Mesothelial cell of epicardium (in vitro differentiated cells): ENCODE data around the gene CDH11. TPM values are rescaled to one million over a fixed set of nuclear protein-coding genes. Genes with fewer than 3 reads are reported as not detected.

Experiments
- DNase-seq, 2 experiments: peaks; one replicate each; pipeline ENCODE4 v3.0.0; 2021; ENCODE audit warnings: low spot score in 2 of 2; ENCODE audit not compliant: unreplicated experiment in 2 of 2
- H3K27ac Mint-ChIP-seq: 2 replicates; pipeline ENCODE4 v1.8.0; 2021; ENCODE audit warnings: mixed read lengths
- H3K27me3 Mint-ChIP-seq: 2 replicates; pipeline ENCODE4 v1.8.0; 2021; ENCODE audit warnings: low read depth, mixed read lengths
- H3K36me3 Mint-ChIP-seq: 2 replicates; pipeline ENCODE4 v1.8.0; 2021; ENCODE audit warnings: mixed read lengths
- H3K4me1 Mint-ChIP-seq: 2 replicates; pipeline ENCODE4 v1.8.0; 2021; ENCODE audit warnings: mixed read lengths
- H3K4me3 Mint-ChIP-seq: 2 replicates; pipeline ENCODE4 v1.8.0; 2021; ENCODE audit warnings: mild to moderate bottlenecking, moderate library complexity, mixed read lengths
- H3K9me3 Mint-ChIP-seq: 2 replicates; pipeline ENCODE4 v1.8.0; 2021; ENCODE audit warnings: mixed read lengths
- total RNA-seq: library from RNA; stranded (reverse); gene quantifications from 3 replicates; pipeline ENCODE4 v1.2.1, GENCODE V29; 2021
- TF ChIP-seq, protein P1 (sequence below): fragments of 200-600 bp; sonication (generic); IDR thresholded peaks from one replicate; pipeline ENCODE4 v1.5.0; 2021; ENCODE audit warnings: antibody characterized with exemption; ENCODE audit not compliant: unreplicated experiment

Gene CDH11
- total RNA-seq, 1 donor from 2014 or later, result 376 TPM

GRCh38 chr16:65119435-65119834, 2.4 kb downstream of the CDH11 start:
- H3K4me1 Mint-ChIP-seq, result peaks cover 50% of the 10 kb centered on the region
- peak overlapping the region; percentile 59 for H3K27ac Mint-ChIP-seq
- no peak for DNase-seq
- no peaks in the 10 kb centered on the region for H3K9me3 Mint-ChIP-seq
- H3K36me3 Mint-ChIP-seq, result no peaks in the 10 kb centered on the region
- H3K27me3 Mint-ChIP-seq, result peaks cover 51% of the 10 kb centered on the region
- H3K4me3 Mint-ChIP-seq, result peak overlapping the region; percentile 80
- TF ChIP-seq, protein P1, sequence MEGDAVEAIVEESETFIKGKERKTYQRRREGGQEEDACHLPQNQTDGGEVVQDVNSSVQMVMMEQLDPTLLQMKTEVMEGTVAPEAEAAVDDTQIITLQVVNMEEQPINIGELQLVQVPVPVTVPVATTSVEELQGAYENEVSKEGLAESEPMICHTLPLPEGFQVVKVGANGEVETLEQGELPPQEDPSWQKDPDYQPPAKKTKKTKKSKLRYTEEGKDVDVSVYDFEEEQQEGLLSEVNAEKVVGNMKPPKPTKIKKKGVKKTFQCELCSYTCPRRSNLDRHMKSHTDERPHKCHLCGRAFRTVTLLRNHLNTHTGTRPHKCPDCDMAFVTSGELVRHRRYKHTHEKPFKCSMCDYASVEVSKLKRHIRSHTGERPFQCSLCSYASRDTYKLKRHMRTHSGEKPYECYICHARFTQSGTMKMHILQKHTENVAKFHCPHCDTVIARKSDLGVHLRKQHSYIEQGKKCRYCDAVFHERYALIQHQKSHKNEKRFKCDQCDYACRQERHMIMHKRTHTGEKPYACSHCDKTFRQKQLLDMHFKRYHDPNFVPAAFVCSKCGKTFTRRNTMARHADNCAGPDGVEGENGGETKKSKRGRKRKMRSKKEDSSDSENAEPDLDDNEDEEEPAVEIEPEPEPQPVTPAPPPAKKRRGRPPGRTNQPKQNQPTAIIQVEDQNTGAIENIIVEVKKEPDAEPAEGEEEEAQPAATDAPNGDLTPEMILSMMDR, result no peak

GRCh38 chr16:65118871-65119270, 3.0 kb downstream of the CDH11 start:
- Mint-ChIP-seq H3K36me3 (no peaks in the 10 kb centered on the region), H3K27ac (peak overlapping the region; percentile 71), H3K27me3 (peaks cover 46% of the 10 kb centered on the region), H3K4me1 (peaks cover 50% of the 10 kb centered on the region), H3K4me3 (peak overlapping the region; percentile 80), H3K9me3 (no peaks in the 10 kb centered on the region)
- DNase-seq, result no peak
- TF ChIP-seq, protein P1, result no peak

DNA sequence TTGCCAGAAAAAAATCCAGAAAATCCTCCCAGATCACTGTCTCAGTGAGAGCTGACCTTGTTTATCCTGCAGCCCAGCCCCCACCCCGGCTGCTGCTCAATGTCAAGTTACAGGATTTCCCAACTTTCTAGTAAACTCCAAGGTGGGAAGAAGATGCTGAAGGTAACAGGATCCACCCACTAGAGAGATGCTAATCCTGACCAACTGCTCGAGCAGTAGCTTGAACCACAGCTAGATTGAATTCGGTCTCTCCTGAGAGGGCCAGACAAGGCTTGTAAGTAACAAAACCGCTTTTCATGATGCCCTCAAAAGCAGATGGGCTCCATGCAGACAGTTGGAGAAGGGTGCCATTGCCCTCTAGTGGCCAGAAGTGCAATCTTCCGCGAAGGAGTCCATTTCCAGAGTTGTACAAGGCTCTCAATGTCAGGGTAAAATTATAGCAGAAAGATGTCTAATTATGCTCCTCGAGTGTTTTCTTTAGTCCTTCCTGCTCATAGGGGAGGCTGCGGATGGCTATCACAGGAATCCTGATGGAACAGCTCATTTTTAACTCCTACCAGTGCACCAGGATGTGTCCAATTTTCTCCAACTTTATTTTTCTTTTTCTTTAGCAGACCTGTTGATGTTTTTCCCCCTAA, 3.9 kb downstream of the CDH11 start:
- peak; percentile 33 to 80 for DNase-seq

GRCh38 chr16:65116818-65117430, 4.9 kb downstream of the CDH11 start:
- peak overlapping the region; percentile 80 for H3K4me3 Mint-ChIP-seq
- no peaks in the 10 kb centered on the region for H3K9me3 Mint-ChIP-seq
- peaks cover 39% of the 10 kb centered on the region for H3K4me1 Mint-ChIP-seq
- H3K27me3 Mint-ChIP-seq, result peaks cover 30% of the 10 kb centered on the region
- TF ChIP-seq, protein P1, result no peak
- H3K27ac Mint-ChIP-seq, result no peak overlapping the region
- no peak for DNase-seq
- no peaks in the 10 kb centered on the region for H3K36me3 Mint-ChIP-seq

More for the DNA sequence above, 3.9 kb downstream of the CDH11 start:
- peaks cover 38% of the 10 kb centered on the region for H3K27me3 Mint-ChIP-seq
- TF ChIP-seq, protein P1, result peak; percentile 91
- peak overlapping the region; percentile 6 for H3K27ac Mint-ChIP-seq
- H3K9me3 Mint-ChIP-seq, result no peaks in the 10 kb centered on the region
- H3K4me3 Mint-ChIP-seq, result peak overlapping the region; percentile 80
- H3K4me1 Mint-ChIP-seq, result peaks cover 42% of the 10 kb centered on the region
- no peaks in the 10 kb centered on the region for H3K36me3 Mint-ChIP-seq

DNA sequence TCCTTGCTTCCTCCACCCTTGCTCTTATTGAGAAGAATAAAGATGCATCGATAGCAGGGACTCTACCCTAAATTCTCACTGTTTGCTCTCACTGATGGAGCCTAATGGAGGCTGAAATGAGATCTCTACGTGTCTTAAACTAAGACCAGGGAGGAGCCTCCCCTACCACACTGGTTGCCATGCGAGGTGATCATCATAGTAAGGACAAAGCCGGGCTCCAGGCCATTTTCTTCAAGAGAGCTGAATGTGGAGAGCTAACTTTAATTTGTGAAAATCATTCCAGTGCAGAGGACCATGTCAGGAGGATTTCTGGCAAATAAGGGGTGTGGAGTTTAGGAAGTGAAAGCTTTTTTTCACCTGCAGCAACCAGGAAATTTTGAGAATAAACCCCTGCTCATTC, 5.6 kb downstream of the CDH11 start:
- peaks cover 38% of the 10 kb centered on the region for H3K4me1 Mint-ChIP-seq
- H3K27ac Mint-ChIP-seq, result no peak overlapping the region
- H3K9me3 Mint-ChIP-seq, result no peaks in the 10 kb centered on the region
- no peak for DNase-seq
- H3K4me3 Mint-ChIP-seq, result peak overlapping the region; percentile 30
- H3K36me3 Mint-ChIP-seq, result no peaks in the 10 kb centered on the region
- TF ChIP-seq, protein P1, result no peak
- peaks cover 24% of the 10 kb centered on the region for H3K27me3 Mint-ChIP-seq
